HG02763 (cell line): ENCODE measurements around the gene CARD10.

Experiments used
- ATAC-seq: cut with Tn5 transposase; IDR thresholded peaks from one replicate; pipeline ENCODE4 v1.9.1; 2021; ENCODE audit warnings: mild to moderate bottlenecking, moderate library complexity; ENCODE audit not compliant: unreplicated experiment

CARD10 gene, protein sequence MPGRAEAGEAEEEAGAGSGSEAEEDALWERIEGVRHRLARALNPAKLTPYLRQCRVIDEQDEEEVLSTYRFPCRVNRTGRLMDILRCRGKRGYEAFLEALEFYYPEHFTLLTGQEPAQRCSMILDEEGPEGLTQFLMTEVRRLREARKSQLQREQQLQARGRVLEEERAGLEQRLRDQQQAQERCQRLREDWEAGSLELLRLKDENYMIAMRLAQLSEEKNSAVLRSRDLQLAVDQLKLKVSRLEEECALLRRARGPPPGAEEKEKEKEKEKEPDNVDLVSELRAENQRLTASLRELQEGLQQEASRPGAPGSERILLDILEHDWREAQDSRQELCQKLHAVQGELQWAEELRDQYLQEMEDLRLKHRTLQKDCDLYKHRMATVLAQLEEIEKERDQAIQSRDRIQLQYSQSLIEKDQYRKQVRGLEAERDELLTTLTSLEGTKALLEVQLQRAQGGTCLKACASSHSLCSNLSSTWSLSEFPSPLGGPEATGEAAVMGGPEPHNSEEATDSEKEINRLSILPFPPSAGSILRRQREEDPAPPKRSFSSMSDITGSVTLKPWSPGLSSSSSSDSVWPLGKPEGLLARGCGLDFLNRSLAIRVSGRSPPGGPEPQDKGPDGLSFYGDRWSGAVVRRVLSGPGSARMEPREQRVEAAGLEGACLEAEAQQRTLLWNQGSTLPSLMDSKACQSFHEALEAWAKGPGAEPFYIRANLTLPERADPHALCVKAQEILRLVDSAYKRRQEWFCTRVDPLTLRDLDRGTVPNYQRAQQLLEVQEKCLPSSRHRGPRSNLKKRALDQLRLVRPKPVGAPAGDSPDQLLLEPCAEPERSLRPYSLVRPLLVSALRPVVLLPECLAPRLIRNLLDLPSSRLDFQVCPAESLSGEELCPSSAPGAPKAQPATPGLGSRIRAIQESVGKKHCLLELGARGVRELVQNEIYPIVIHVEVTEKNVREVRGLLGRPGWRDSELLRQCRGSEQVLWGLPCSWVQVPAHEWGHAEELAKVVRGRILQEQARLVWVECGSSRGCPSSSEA

GRCh38 chr22:37519268-37520195 lies at the start of gene CARD10:
Gene CARD10, minus strand, starts transcription at chr22:37519415. Its CDS starts 215 bp downstream, at chr22:37519200.
- no peak for ATAC-seq

DNA sequence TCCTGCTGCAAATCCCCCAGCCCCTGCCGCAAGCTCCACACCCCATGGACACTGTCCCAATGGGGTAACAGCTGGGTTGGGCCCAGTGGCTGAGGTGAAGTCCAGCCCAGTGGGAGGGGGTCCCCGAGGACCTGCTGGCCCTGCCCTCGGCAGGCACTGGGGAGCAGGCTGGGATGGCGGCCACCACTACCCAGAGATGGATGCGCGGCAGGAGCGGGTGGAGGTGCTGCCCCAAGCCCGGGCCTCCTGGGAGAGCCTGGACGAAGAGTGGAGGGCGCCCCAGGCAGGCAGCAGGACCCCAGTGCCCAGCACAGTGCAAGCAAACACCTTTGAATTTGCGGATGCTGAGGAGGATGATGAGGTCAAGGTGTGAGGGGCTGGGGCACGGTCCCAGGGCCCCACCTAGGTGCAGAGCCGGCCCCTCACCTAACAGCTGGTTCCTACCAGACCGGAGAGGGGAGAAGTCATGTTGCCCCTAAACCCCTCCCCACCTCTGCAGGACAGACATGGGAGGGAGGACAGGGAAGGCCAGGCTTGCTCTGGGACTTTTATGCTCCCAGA lies 49.3 kb upstream of the CARD10 start:
- ATAC-seq, result no peak

DNA sequence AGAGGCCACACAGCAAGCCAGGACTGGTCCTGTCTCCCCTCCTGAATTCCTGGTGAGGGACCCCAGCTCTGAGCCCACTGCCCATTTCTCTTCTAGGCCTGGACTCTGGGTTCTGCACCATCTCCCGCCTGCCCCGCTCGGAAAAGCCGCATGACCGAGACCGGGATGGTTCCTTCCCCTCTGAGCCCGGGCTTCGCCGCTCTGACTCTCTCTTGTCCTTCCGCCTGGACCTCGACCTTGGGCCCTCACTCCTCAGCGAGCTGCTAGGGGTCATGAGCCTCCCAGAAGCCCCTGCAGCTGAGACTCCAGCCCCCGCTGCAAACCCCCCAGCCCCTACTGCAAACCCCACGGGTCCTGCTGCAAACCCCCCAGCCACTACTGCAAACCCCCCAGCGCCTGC lies 48.8 kb upstream of the CARD10 start:
- ATAC-seq, result no peak

- ATAC-seq, result peak; percentile 67
Measured at GRCh38 chr22:37566903-37567798, 47.9 kb upstream of the CARD10 start.

GRCh38 chr22:37566329-37566837 lies 47.2 kb upstream of the CARD10 start:
- no peak for ATAC-seq

DNA sequence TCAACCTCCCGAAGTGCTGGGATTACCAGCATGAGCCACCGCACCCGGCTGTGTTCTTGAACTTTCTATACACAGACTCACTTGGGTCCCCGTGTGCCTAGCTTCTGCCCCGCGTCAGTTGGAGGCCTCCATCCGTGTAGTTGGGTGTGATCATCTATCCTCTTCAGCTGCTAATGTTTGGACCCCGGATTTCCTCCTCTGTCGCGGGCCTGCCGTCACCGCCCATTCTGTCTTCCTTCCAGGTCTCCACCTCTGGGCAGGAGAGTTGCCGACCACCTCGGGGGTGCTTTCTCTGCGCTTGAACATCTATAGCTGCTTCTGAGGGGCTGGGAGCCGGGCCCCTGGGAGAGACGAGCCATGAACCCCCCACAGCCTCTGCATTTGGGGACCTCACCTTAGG lies 46.6 kb upstream of the CARD10 start:
- no peak for ATAC-seq

DNA sequence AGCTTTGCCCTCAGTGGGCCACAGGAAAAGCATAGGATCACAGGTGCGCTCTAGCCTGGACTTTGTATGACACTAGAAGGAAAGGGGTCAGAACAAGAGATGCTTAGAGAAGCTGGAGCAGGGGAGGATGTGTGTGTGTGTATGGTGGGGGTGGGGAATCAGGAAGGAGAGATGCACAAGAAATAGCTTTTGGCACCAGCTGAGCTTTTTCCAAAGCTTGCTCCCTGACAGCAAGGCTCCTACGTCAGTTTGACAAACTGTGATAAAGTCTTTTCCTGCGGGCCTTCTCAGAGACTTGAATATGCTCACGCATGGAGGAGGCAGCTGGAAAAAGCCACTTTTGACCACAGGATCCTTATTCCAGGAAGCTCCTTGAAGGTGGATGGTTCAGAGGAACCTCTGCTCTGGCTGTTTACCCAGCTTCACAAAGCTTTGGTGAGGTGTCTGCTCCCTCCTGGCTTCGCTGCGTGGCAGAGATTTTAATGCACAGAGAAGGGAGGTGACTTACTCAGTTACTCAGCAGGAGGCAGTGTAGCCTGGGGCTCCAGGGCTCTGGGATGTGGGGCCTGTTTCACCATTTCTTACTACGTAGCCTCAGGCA lies 45.0 kb upstream of the CARD10 start:
- no peak for ATAC-seq

GRCh38 chr22:37563153-37564081 lies 44.2 kb upstream of the CARD10 start:
- no peak for ATAC-seq

DNA sequence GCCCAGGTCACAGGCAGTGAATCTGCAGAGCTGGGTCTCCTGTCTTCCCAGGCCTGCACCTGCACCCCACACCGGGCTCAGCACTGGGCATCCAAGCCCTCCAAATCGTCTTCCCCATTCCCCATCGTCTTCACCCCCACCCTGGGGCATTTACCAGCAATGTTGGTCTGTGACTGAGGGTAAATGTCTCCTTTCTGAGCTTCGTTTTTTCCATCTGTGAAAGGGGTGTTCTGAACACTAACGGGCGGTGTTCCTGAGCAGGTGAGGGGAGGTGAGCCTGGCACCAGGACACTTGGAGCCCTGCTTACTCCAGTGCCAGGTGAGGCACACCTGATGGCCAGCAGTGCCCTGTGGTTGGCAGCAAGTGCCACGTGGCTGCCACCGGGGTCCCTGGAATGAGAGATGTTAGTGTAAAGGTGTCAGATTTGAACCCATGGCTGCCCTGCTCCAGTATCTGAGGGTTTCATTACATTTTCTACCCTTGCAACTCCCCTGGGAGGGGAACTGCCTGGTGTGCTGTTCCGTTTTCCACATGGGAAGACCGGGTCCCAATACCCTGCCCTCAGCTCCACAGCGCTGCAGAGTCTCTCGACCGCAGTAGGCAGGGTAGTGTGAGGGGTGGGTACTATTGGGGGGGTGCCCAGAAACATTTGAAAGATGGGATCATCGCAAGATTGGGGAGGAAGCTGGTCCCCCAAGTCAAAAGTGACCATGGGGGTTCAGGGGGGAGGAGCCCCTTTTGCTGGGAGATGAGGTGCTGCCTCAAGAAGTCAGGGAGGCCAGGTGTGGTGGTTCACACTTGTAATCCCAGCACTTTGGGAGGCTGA lies 43.0 kb upstream of the CARD10 start:
- ATAC-seq, result no peak

DNA sequence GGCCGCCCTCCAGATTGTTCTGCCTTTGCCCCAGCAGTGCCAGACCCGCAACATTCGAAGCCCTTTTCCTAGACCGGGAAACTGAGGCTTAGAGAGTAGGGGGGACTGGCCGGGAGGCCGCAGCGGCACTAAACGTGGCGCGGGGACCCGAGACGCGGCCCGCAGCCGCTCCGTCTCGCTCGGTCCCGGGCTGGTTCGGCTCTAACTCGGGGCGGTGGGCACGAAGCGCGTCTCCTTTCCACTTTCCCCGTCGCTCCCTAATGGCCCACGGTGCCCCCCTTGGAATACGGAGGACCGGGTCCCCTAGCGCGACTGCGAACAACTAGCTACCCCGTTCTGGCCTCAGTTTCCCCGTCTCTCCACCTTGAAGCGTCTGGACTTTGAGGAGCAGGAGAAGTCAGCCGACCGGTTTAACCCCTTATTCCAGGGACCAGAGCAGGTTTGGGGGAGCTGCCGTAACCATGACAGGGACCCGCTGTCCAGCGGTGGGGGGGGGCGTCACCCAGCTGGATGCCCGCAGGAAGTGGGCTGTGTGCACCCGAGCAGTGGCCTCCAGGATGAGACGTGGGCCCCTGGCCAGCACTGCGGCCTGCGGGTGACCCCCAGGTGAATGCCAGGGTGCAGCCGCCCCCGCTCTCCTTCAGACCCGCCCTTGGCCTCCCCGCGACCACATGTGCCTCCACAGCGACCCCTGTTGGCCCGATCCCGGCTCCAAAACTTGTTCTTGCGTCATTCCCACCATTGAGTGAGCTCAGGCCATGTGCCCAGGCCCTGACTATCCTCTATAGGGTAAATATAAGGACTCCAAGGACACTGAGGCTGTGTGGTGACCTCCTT lies 42.2 kb upstream of the CARD10 start:
- ATAC-seq, result no peak

GRCh38 chr22:37560608-37561211 lies 41.5 kb upstream of the CARD10 start:
- ATAC-seq, result no peak

- no peak for ATAC-seq
Measured at GRCh38 chr22:37559901-37560607, 40.8 kb upstream of the CARD10 start, which contains the start of gene CDC42EP1. Gene CDC42EP1, plus strand, starts transcription at chr22:37560480. Its CDS starts 5,870 bp downstream, at chr22:37566350.

DNA sequence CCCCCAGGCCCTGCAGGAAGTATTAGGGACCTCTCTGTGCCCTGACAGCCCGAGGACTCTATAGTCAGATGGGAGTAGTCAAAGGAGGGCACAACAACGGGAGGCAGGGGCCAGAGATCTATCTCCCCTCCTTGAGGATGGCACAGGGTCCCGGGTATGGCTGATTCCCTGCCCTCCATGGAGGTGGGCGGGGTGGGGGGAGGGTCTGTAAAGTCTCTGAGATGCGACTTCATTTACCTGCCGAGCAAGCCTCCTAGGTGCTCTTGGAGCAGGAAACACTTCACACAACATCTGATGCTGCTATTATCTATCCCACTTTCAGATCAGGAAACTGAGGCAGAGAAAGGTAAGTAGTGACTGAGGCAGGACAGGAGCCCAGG lies 40.3 kb upstream of the CARD10 start:
- ATAC-seq, result no peak

GRCh38 chr22:37558815-37559214 lies 39.6 kb upstream of the CARD10 start:
- ATAC-seq, result no peak
